Naive thymus-derived CD4-positive, alpha-beta T cell (primary cell): ENCODE data around the gene TMEM108. TPM values are rescaled to one million over a fixed set of nuclear protein-coding genes. Genes with fewer than 3 reads are reported as not detected.

Source experiments
- ATAC-seq: fragments of 150-1000 bp; cut with Tn5 transposase; 2 replicates; pipeline ENCODE4 v1.10.0; 2021; ENCODE audit warnings: mild to moderate bottlenecking, moderate library complexity
- CTCF ChIA-PET: fragments of 350-600 bp; sonication (Branson Sonifier 250); formaldehyde crosslinking; loops from one replicate; lab custom pipeline; 2021; ENCODE audit warnings: antibody characterized with exemption; lab: Charles Lee
- POLR2A ChIA-PET: fragments of 350-600 bp; sonication (Branson Sonifier 250); formaldehyde crosslinking; loops from one replicate; lab custom pipeline; 2021; ENCODE audit warnings: antibody characterized with exemption, inconsistent platforms; lab: Charles Lee
- DNase-seq, 9 donors: peaks; one replicate each; pipeline versions ENCODE4 v3.0.0 to v3.0.0-alpha.2; 2020 to 2022; ENCODE audit warnings: mixed read lengths in 1 of 9
- H3K27ac ChIP-seq: one replicate; pipeline ENCODE4 v1.7.0; 2013; ENCODE audit warnings: mild to moderate bottlenecking, low read depth, low read length, moderate library complexity
- H3K27me3 ChIP-seq, 2 donors: one replicate each; pipeline ENCODE4 v1.7.0; 2013; ENCODE audit warnings: low read length in 2 of 2, mild to moderate bottlenecking in 2 of 2, moderate library complexity in 2 of 2; ENCODE audit not compliant: control insufficient read depth in 2 of 2, insufficient read depth in 2 of 2
- H3K36me3 ChIP-seq, 3 experiments: 1 replicate in 2 of 3; 2 replicates in 1 of 3; pipeline ENCODE4 v1.7.0; 2013; ENCODE audit warnings: low read length in 3 of 3, mild to moderate bottlenecking in 3 of 3, moderate library complexity in 1 of 3; ENCODE audit not compliant: insufficient read depth in 3 of 3, control insufficient read depth in 2 of 3
- H3K4me1 ChIP-seq, 2 donors: one replicate each; pipeline ENCODE4 v1.7.0; 2013; ENCODE audit warnings: low read length in 2 of 2, mild to moderate bottlenecking in 2 of 2, moderate library complexity in 1 of 2; ENCODE audit not compliant: control insufficient read depth in 2 of 2, insufficient read depth in 2 of 2
- H3K4me3 ChIP-seq: 2 replicates; pipeline ENCODE4 v1.7.0; 2013; ENCODE audit warnings: mild to moderate bottlenecking, low read length
- H3K9me3 ChIP-seq, 3 experiments: 1 replicate in 2 of 3; 2 replicates in 1 of 3; pipeline ENCODE4 v1.7.0; 2013; ENCODE audit warnings: low read length in 3 of 3; ENCODE audit not compliant: control insufficient read depth in 2 of 3
- H3K27ac Mint-ChIP-seq, 9 donors: one replicate each; pipeline ENCODE4 v1.8.0; 2020 to 2022; ENCODE audit warnings: mixed read lengths in 9 of 9, mild to moderate bottlenecking in 8 of 9, moderate library complexity in 5 of 9, inconsistent platforms in 2 of 9
- H3K27me3 Mint-ChIP-seq, 5 donors: one replicate each; pipeline ENCODE4 v1.8.0; 2021 to 2022; ENCODE audit warnings: mixed read lengths in 5 of 5, mild to moderate bottlenecking in 1 of 5
- H3K36me3 Mint-ChIP-seq, 5 donors: one replicate each; pipeline ENCODE4 v1.8.0; 2020 to 2022; ENCODE audit warnings: mixed read lengths in 5 of 5, mild to moderate bottlenecking in 3 of 5, inconsistent platforms in 1 of 5
- H3K4me1 Mint-ChIP-seq, 7 donors: one replicate each; pipeline ENCODE4 v1.8.0; 2020 to 2022; ENCODE audit warnings: mixed read lengths in 7 of 7, mild to moderate bottlenecking in 3 of 7, inconsistent platforms in 1 of 7
- H3K4me3 Mint-ChIP-seq, 10 donors: one replicate each; pipeline ENCODE4 v1.8.0; 2020 to 2022; ENCODE audit warnings: mild to moderate bottlenecking in 10 of 10, mixed read lengths in 10 of 10, moderate library complexity in 6 of 10, inconsistent platforms in 2 of 10
- H3K9me3 Mint-ChIP-seq, 11 donors: one replicate each; pipeline ENCODE4 v1.8.0; 2020 to 2022; ENCODE audit warnings: mixed read lengths in 11 of 11, mild to moderate bottlenecking in 4 of 11, inconsistent platforms in 1 of 11, moderate library complexity in 1 of 11
- intact Hi-C, 2 donors: fragments of 100-400 bp; cut with micrococcal nuclease; formaldehyde crosslinking; loops; one replicate each; pipeline ENCODE4 v1.15.1; 2023
- polyA plus RNA-seq, 2 donors: library from polyadenylated mRNA; unstranded; fragments of 300-500 nt; fragmentation: Illumina TruSeq; gene quantifications; one replicate each; pipeline ENCODE4 v1.2.3, GENCODE V29; 2021
- total RNA-seq, 6 experiments: library from RNA in 5 of 6; stranded (reverse) in 5 of 6; gene quantifications; 1 replicate in 5 of 6; 2 replicates in 1 of 6; pipeline ENCODE4 v1.2.3 and lab custom pipeline; 2021 to 2026

Gene TMEM108
- total and polyA plus RNA-seq, 7 experiments from 2014 or later, result not detected

- CTCF ChIA-PET, result no interaction called here
- Mint-ChIP-seq H3K36me3 (peaks cover 0 to 7% (median 0%) of the 10 kb centered on the region in 5 donors), H3K9me3 (peaks cover 0 to 9% (median 0%) of the 10 kb centered on the region in 11 donors), H3K27me3 (peaks cover 0 to 41% (median 18%) of the 10 kb centered on the region in 5 donors), H3K27ac (no peak overlapping the region), H3K4me3 (no peak overlapping the region), H3K4me1 (no peaks in the 10 kb centered on the region)
- POLR2A ChIA-PET, result no interaction called here
- Histone ChIP-seq H3K27me3 (no peaks in the 10 kb centered on the region), H3K27ac (no peak overlapping the region), H3K9me3 (no peaks in the 10 kb centered on the region), H3K4me3 (no peak overlapping the region), H3K4me1 (no peaks in the 10 kb centered on the region), H3K36me3 (no peaks in the 10 kb centered on the region)
- no peak for ATAC-seq
- intact Hi-C loops, result no loop called here
- no peak for DNase-seq
Observed at GRCh38 chr3:133246773-133247172, 208.6 kb downstream of the TMEM108 start.

DNA sequence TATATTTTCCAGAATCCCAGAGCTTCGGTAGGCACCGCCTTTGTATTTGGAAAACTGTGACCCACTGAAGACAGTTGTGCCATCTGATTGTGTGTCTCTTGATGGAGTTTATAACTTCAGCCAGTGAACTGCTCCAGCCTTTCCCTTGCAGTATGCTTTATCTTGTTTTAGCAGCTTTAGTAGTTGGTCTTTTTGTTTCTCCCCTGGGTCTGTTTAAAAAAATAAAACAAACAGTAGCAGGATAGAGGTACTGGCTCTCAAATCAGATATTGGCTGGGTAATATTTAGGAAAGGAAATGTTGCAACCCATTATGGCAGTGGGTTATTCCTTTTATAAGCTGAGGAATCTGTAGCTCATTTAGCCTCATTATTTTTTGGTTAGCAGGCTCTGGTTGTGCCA, 210.2 kb downstream of the TMEM108 start:
- ATAC-seq, result no peak
- H3K36me3 Mint-ChIP-seq, result no peaks in the 10 kb centered on the region
- DNase-seq, result no peak

DNA sequence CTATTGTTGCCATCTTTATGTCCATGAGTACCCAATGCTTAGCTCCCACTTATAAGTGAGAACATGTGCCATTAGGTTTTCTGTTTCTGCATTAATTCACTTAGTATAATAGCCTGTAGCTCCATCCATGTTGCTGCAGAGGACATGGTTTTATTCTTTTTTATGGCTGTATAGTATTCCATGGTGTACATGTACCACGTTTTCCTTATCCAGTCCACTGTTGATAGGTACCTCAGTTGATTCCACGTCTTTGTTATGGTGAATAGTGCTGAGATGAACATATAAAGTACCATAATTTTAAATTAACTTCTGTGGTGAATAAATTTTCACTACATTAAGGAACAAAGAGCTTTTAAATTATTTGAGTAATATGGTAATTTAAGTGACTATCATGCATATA, 211.3 kb downstream of the TMEM108 start:
- ChIA-PET POLR2A (no interaction called here), CTCF (no interaction called here)
- H3K9me3 ChIP-seq, result no peaks in the 10 kb centered on the region
- DNase-seq (no peak), ATAC-seq (no peak)
- Mint-ChIP-seq H3K4me3 (no peak overlapping the region), H3K36me3 (no peaks in the 10 kb centered on the region), H3K27me3 (peaks cover 0 to 32% (median 10%) of the 10 kb centered on the region in 5 donors), H3K4me1 (no peaks in the 10 kb centered on the region), H3K27ac (no peak overlapping the region), H3K9me3 (peaks cover 0 to 3% (median 0%) of the 10 kb centered on the region in 11 donors)
- no peaks in the 10 kb centered on the region for H3K27me3 ChIP-seq
- H3K27ac ChIP-seq, result no peak overlapping the region
- no peaks in the 10 kb centered on the region for H3K36me3 ChIP-seq
- intact Hi-C loops, result no loop called here
- H3K4me1 ChIP-seq, result no peaks in the 10 kb centered on the region
- H3K4me3 ChIP-seq, result no peak overlapping the region

More for the DNA sequence above, 210.2 kb downstream of the TMEM108 start:
- H3K27me3 ChIP-seq, result no peaks in the 10 kb centered on the region
- intact Hi-C loops, result no loop called here
- no peak overlapping the region for H3K27ac ChIP-seq
- ChIA-PET CTCF (no interaction called here), POLR2A (no interaction called here)
- no peak overlapping the region for H3K4me3 ChIP-seq
- H3K4me1 ChIP-seq, result no peaks in the 10 kb centered on the region
- H3K9me3 ChIP-seq, result no peaks in the 10 kb centered on the region
- Mint-ChIP-seq H3K4me3 (no peak overlapping the region), H3K27me3 (peaks cover 0 to 36% (median 6%) of the 10 kb centered on the region in 5 donors), H3K9me3 (peaks cover 0 to 3% (median 0%) of the 10 kb centered on the region in 11 donors), H3K27ac (no peak overlapping the region), H3K4me1 (no peaks in the 10 kb centered on the region)
- H3K36me3 ChIP-seq, result no peaks in the 10 kb centered on the region

- no peaks in the 10 kb centered on the region for H3K9me3 ChIP-seq
- no peak overlapping the region for H3K4me3 Mint-ChIP-seq
- CTCF ChIA-PET, result no interaction called here
- H3K36me3 Mint-ChIP-seq, result no peaks in the 10 kb centered on the region
- ATAC-seq, result no peak
- H3K36me3 ChIP-seq, result no peaks in the 10 kb centered on the region
- H3K4me1 Mint-ChIP-seq, result no peaks in the 10 kb centered on the region
- peaks cover 0 to 25% (median 10%) of the 10 kb centered on the region in 5 donors for H3K27me3 Mint-ChIP-seq
- intact Hi-C loops, result no loop called here
- H3K27ac ChIP-seq, result no peak overlapping the region
- no peaks in the 10 kb centered on the region for H3K4me1 ChIP-seq
- POLR2A ChIA-PET, result no interaction called here
- no peak overlapping the region for H3K27ac Mint-ChIP-seq
- no peaks in the 10 kb centered on the region for H3K27me3 ChIP-seq
- no peak overlapping the region for H3K4me3 ChIP-seq
- no peak for DNase-seq
- H3K9me3 Mint-ChIP-seq, result no peaks in the 10 kb centered on the region
Observed at GRCh38 chr3:133254151-133254550, 216.0 kb downstream of the TMEM108 start.

GRCh38 chr3:133254716-133255115, 216.5 kb downstream of the TMEM108 start:
- DNase-seq (no peak), ATAC-seq (no peak)
- H3K27me3 Mint-ChIP-seq, result peaks cover 0 to 25% (median 10%) of the 10 kb centered on the region in 5 donors
- no peaks in the 10 kb centered on the region for H3K9me3 ChIP-seq
- ChIA-PET POLR2A (no interaction called here), CTCF (no interaction called here)
- no peaks in the 10 kb centered on the region for H3K9me3 Mint-ChIP-seq
- no peak overlapping the region for H3K4me3 ChIP-seq
- no peak overlapping the region for H3K27ac Mint-ChIP-seq
- H3K4me1 ChIP-seq, result no peaks in the 10 kb centered on the region
- no peaks in the 10 kb centered on the region for H3K4me1 Mint-ChIP-seq
- no peak overlapping the region for H3K4me3 Mint-ChIP-seq
- no peak overlapping the region for H3K27ac ChIP-seq
- no peaks in the 10 kb centered on the region for H3K27me3 ChIP-seq
- no peaks in the 10 kb centered on the region for H3K36me3 ChIP-seq
- no peaks in the 10 kb centered on the region for H3K36me3 Mint-ChIP-seq
- intact Hi-C loops, result no loop called here

- no peak for ATAC-seq
- Histone ChIP-seq H3K36me3 (no peaks in the 10 kb centered on the region), H3K4me1 (no peaks in the 10 kb centered on the region), H3K27me3 (no peaks in the 10 kb centered on the region), H3K27ac (no peak overlapping the region), H3K4me3 (no peak overlapping the region), H3K9me3 (no peaks in the 10 kb centered on the region)
- no peak overlapping the region for H3K27ac Mint-ChIP-seq
- H3K27me3 Mint-ChIP-seq, result peaks cover 2 to 20% (median 11%) of the 10 kb centered on the region in 5 donors
- POLR2A ChIA-PET, result no interaction called here
- DNase-seq, result no peak
- intact Hi-C loops, result no loop called here
- CTCF ChIA-PET, result no interaction called here
- H3K36me3 Mint-ChIP-seq, result no peaks in the 10 kb centered on the region
- H3K9me3 Mint-ChIP-seq, result no peaks in the 10 kb centered on the region
- H3K4me3 Mint-ChIP-seq, result no peak overlapping the region
- H3K4me1 Mint-ChIP-seq, result no peaks in the 10 kb centered on the region
Observed at GRCh38 chr3:133256787-133257483, 218.7 kb downstream of the TMEM108 start.

DNA sequence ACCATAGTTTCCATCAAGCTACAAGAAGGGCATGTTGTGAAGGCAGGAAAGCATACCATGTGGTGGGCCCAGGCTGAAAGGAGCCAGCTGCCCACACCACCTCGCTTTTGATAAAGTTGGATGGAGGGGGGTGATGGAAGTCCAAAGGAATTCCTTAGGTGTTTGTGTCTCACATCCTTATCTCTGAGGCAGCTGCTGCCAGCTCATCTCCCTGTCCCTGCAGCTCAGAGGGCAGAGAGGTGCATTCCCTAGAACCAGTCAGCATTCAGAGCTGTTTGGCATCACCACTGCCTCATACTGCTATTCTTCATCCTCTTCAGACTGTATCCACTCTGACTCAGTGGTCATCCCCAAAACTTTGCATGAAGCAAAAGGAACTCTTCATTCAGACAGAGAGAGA, 220.2 kb downstream of the TMEM108 start:
- intact Hi-C loops, result no loop called here
- no peaks in the 10 kb centered on the region for H3K36me3 Mint-ChIP-seq
- H3K9me3 ChIP-seq, result no peaks in the 10 kb centered on the region
- CTCF ChIA-PET, result no interaction called here
- H3K4me3 ChIP-seq, result no peak overlapping the region
- no peak for ATAC-seq
- no peaks in the 10 kb centered on the region for H3K9me3 Mint-ChIP-seq
- POLR2A ChIA-PET, result no interaction called here
- no peaks in the 10 kb centered on the region for H3K4me1 Mint-ChIP-seq
- H3K4me1 ChIP-seq, result no peaks in the 10 kb centered on the region
- H3K36me3 ChIP-seq, result no peaks in the 10 kb centered on the region
- H3K4me3 Mint-ChIP-seq, result no peak overlapping the region
- no peak overlapping the region for H3K27ac Mint-ChIP-seq
- peaks cover 2 to 11% (median 9%) of the 10 kb centered on the region in 5 donors for H3K27me3 Mint-ChIP-seq
- no peak overlapping the region for H3K27ac ChIP-seq
- DNase-seq, result no peak
- H3K27me3 ChIP-seq, result no peaks in the 10 kb centered on the region
